NCI-H128 (cell line): ENCODE results near the gene CYCS.
"Not testable (repeated sequence)": the region's sequence is repeated elsewhere in the genome, so short reads cannot be mapped to it uniquely, and the experiment has no call there.

ENCODE experiments used
- DNase-seq: peaks from one replicate; lab custom pipeline; 2025; ENCODE audit not compliant: unreplicated experiment; lab: John Stamatoyannopoulos, UW

CYCS gene

GRCh38 chr7:25118048-25118753, 6.9 kb downstream of the CYCS start:
- no peak for DNase-seq

GRCh38 chr7:25117226-25118047, 7.6 kb downstream of the CYCS start:
- DNase-seq = no peak

- DNase-seq = no peak
Observed at GRCh38 chr7:25116621-25117020, 8.4 kb downstream of the CYCS start.

- DNase-seq = not testable (repeated sequence)
Observed at GRCh38 chr7:25110514-25110913, 14.5 kb downstream of the CYCS start.

- DNase-seq = no peak
Observed at GRCh38 chr7:25109276-25109675, 15.8 kb downstream of the CYCS start.

GRCh38 chr7:25105911-25106310, 19.1 kb downstream of the CYCS start:
- DNase-seq = no peak

GRCh38 chr7:25103773-25104172, 21.3 kb downstream of the CYCS start:
- no peak for DNase-seq

GRCh38 chr7:25101817-25102216, 23.2 kb downstream of the CYCS start:
- DNase-seq = no peak

GRCh38 chr7:25098096-25099046, 26.7 kb downstream of the CYCS start:
- no peak for DNase-seq

GRCh38 chr7:25095516-25096345, 29.3 kb downstream of the CYCS start:
- no peak for DNase-seq

- DNase-seq = no peak
Observed at GRCh38 chr7:25093268-25093826, 31.7 kb downstream of the CYCS start.

- DNase-seq = no peak
Observed at GRCh38 chr7:25091779-25092178, 33.3 kb downstream of the CYCS start.

GRCh38 chr7:25091176-25091575, 33.9 kb downstream of the CYCS start:
- no peak for DNase-seq

- DNase-seq = no peak
Observed at GRCh38 chr7:25090374-25090773, 34.7 kb downstream of the CYCS start.

GRCh38 chr7:25087855-25088254, 37.2 kb downstream of the CYCS start:
- no peak for DNase-seq

GRCh38 chr7:25084821-25085220, 40.2 kb downstream of the CYCS start:
- no peak for DNase-seq

GRCh38 chr7:25083201-25083600, 41.9 kb downstream of the CYCS start:
- DNase-seq = no peak

GRCh38 chr7:25082041-25082440, 43.0 kb downstream of the CYCS start:
- not testable (repeated sequence) for DNase-seq

- DNase-seq = no peak
Observed at GRCh38 chr7:25077096-25077495, 48.0 kb downstream of the CYCS start.

- DNase-seq = no peak
Observed at GRCh38 chr7:25075459-25075858, 49.6 kb downstream of the CYCS start.
